ENCODE results near the gene OTOP3.
"Not testable (repeated sequence)": the region's sequence is repeated elsewhere in the genome, so short reads cannot be mapped to it uniquely, and the experiment has no call there.

The OTOP3 gene

GRCh38 chr17:74935585-74936469, at the start of gene OTOP3:
OTOP3 (plus strand) TSS chr17:74935898; CDS start chr17:74935922, 24 bp downstream.
- no peak for DNase-seq (ENCODE audit: low read depth in 3 of 3)

- no peak for DNase-seq (ENCODE audit: low read depth in 3 of 3)
These were observed 47.2 kb upstream of the OTOP3 start for GRCh38 chr17:74888469-74888868.

- no peak for DNase-seq (ENCODE audit: low read depth in 3 of 3)
These were observed 45.1 kb upstream of the OTOP3 start for GRCh38 chr17:74890554-74890953.

- no peak for DNase-seq (ENCODE audit: low read depth in 3 of 3)
These were observed 43.5 kb upstream of the OTOP3 start for GRCh38 chr17:74892013-74892841.

- no peak for DNase-seq (ENCODE audit: low read depth in 3 of 3)
These were observed 42.5 kb upstream of the OTOP3 start, which contains the start of gene FADS6 for GRCh38 chr17:74892974-74893911. FADS6 (minus strand) TSS chr17:74893633; CDS start chr17:74893595, 38 bp downstream.

- DNase-seq (ENCODE audit: low read depth in 3 of 3), result no peak
These were observed 41.6 kb upstream of the OTOP3 start for GRCh38 chr17:74893936-74894671.

- DNase-seq (ENCODE audit: low read depth in 3 of 3), result no peak
These were observed 37.2 kb upstream of the OTOP3 start for GRCh38 chr17:74898376-74898946.

- no peak for DNase-seq (ENCODE audit: low read depth in 3 of 3)
These were observed 35.5 kb upstream of the OTOP3 start for GRCh38 chr17:74900208-74900607.

- no peak for DNase-seq (ENCODE audit: low read depth in 3 of 3)
These were observed 34.2 kb upstream of the OTOP3 start for GRCh38 chr17:74901353-74902135.

GRCh38 chr17:74903034-74903433, 32.7 kb upstream of the OTOP3 start:
- no peak for DNase-seq (ENCODE audit: low read depth in 3 of 3)

- no peak for DNase-seq (ENCODE audit: low read depth in 3 of 3)
These were observed 32.0 kb upstream of the OTOP3 start for GRCh38 chr17:74903671-74904070.

- no peak for DNase-seq (ENCODE audit: low read depth in 3 of 3)
These were observed 30.9 kb upstream of the OTOP3 start for GRCh38 chr17:74904687-74905409.

GRCh38 chr17:74906214-74906793, 29.4 kb upstream of the OTOP3 start:
- not testable (repeated sequence) for DNase-seq (ENCODE audit: low read depth in 3 of 3)

- DNase-seq (ENCODE audit: low read depth in 3 of 3), result no peak
These were observed 28.7 kb upstream of the OTOP3 start for GRCh38 chr17:74907012-74907411.

GRCh38 chr17:74909097-74909496, 26.6 kb upstream of the OTOP3 start:
- not testable (repeated sequence) for DNase-seq (ENCODE audit: low read depth in 3 of 3)

GRCh38 chr17:74911423-74911822, 24.3 kb upstream of the OTOP3 start:
- not testable (repeated sequence) for DNase-seq (ENCODE audit: low read depth in 3 of 3)

- no peak for DNase-seq (ENCODE audit: low read depth in 3 of 3)
These were observed 19.4 kb upstream of the OTOP3 start for GRCh38 chr17:74916136-74916850.

GRCh38 chr17:74916851-74917199, 18.9 kb upstream of the OTOP3 start:
- no peak for DNase-seq (ENCODE audit: low read depth in 3 of 3)

All from stimulated activated CD4-positive, alpha-beta T cell treated with anti-CD3 and anti-CD28 coated beads, TNF-alpha, amount 100 ng/mL, for 4 hours (primary cell).